Mononuclear cell (primary cell): ENCODE measurements around the gene JADE2. TPM values are rescaled to one million over a fixed set of nuclear protein-coding genes. Genes with fewer than 3 reads are reported as not detected.
"Not testable (repeated sequence)": the region's sequence is repeated elsewhere in the genome, so short reads cannot be mapped to it uniquely, and the experiment has no call there.

Experiments used
- H3K27me3 ChIP-seq: 2 replicates; pipeline ENCODE4 v1.6.0; 2011; ENCODE audit warnings: low read length, control low read depth; ENCODE audit not compliant: insufficient read depth
- H3K4me1 ChIP-seq: 2 replicates; pipeline ENCODE4 v1.5.1; 2011; ENCODE audit warnings: mild to moderate bottlenecking, low read length, control low read depth; ENCODE audit not compliant: insufficient read depth
- H3K4me3 ChIP-seq: 2 replicates; pipeline ENCODE4 v1.5.1; 2011; ENCODE audit warnings: mild to moderate bottlenecking, low read length, moderate library complexity
- H3K9me3 ChIP-seq: 2 replicates; pipeline ENCODE4 v1.5.1; 2011; ENCODE audit warnings: low read depth, mild to moderate bottlenecking, control low read depth, low read length
- total RNA-seq: library from RNA; depleted of rRNA; stranded (reverse); fragments of >200 nt; gene quantifications from one replicate; pipeline ENCODE4 v1.2.3, GENCODE V29; 2012

JADE2 gene
- total RNA-seq, result 51.3 TPM

DNA sequence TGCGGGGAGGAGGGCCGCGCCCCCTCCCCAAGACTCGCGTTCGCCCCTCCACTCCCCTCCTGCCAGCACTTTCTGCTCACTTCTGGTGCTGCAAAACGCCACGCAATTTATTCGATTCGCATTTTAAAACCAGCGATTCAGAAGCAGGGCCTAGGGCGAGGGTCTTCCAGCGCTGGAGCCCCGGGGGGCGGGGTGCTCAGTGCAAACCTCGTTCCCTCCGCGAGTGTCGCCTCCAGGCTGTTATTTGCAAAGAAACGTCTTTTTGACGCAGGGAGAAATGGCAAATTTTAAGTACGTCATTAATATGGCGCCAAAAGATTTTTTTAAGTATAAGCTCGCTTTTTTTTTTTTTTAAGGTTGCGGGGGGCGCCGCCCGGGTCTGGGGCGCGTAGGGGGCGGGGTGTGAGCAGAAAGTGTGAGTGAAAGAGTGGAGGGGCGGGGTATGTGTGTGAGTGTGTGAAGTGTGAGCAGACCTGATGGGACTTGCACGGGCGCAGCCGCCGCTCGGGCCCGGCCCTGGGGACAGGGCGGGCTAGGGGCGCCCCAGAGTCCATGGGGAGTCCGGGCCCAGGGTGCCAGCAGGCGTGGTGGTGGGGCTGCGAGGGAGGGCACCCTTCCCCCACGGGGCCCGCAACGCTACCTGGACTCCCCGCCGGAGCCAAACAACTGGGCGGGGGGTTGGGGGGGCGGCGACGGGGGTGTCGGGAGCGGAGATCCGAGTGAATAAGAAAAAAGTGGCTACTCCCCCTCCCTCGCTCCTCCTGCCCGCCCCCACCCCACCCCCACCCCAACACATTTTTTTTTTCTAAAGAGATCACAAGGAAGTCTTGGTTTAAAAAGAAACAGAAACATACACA, at the start of gene JADE2:
Gene JADE2, plus strand, starts transcription at position 845 of the 857 bp plus-strand sequence. CDS start 10,188 bp downstream, outside the sequence.
- no peaks in the 10 kb centered on the region for H3K27me3 ChIP-seq
- H3K4me1 ChIP-seq, result peaks cover 30% of the 10 kb centered on the region
- peak within 1 kb of the TSS; percentile 65 for H3K4me3 ChIP-seq
- no peaks in the 10 kb centered on the region for H3K9me3 ChIP-seq

DNA sequence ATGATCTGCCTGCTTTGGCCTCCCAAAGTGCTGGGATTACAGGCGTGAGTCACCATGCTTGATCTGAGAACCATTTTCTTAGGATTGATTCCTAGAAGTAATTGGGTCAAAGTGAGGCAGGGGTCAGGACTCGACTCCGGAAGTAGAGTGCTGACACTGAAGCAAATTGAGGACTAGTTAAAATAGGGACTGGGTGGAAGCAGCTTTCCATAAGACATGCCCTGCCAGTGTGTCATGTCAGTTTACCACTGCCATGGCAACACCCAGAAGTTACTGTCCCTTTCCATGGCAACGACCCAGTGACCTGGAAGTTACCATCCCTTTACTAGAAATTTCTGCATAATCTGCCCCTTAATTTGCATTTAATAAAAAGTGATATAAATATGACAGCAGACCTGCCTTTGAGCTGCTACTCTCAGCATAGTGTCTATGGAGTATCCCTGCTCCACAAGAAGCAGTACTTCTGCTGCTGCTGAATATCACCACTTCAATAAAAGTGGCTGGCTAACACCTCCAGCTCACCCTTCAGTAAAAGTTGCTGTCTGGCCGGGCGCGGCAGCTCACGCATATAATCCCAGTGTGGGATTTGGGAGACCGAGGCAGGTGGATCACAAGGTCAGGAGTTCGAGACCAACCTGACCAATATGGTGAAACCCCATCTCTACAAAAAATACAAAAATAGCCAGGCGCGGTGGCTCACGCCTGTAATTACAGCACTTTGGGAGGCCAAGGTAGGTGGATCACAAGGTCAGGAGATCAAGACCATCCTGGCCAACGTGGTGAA, 47.8 kb upstream of the JADE2 start:
- Histone ChIP-seq H3K4me3 (no peak overlapping the region), H3K27me3 (no peaks in the 10 kb centered on the region), H3K9me3 (no peaks in the 10 kb centered on the region), H3K4me1 (no peaks in the 10 kb centered on the region)

DNA sequence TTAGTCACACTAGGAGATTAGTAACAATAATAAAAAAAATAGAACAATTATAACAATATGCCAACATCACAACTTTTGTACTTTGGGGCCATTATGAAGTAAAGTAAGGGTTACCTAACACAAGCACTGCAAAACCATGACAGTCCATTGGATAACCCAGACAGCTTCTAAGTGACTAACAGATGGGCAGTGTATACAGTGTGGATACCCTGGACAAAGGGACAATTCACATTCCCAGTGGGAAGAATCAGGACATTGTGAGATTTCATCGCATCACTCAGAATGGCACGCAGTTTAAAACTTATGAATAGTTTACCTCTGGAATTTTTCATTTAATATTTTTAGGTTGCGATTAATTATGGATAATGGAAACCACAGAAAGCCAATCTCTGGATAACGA, 45.6 kb upstream of the JADE2 start:
- Histone ChIP-seq H3K27me3 (no peaks in the 10 kb centered on the region), H3K4me3 (no peak overlapping the region), H3K9me3 (no peaks in the 10 kb centered on the region), H3K4me1 (no peaks in the 10 kb centered on the region)

DNA sequence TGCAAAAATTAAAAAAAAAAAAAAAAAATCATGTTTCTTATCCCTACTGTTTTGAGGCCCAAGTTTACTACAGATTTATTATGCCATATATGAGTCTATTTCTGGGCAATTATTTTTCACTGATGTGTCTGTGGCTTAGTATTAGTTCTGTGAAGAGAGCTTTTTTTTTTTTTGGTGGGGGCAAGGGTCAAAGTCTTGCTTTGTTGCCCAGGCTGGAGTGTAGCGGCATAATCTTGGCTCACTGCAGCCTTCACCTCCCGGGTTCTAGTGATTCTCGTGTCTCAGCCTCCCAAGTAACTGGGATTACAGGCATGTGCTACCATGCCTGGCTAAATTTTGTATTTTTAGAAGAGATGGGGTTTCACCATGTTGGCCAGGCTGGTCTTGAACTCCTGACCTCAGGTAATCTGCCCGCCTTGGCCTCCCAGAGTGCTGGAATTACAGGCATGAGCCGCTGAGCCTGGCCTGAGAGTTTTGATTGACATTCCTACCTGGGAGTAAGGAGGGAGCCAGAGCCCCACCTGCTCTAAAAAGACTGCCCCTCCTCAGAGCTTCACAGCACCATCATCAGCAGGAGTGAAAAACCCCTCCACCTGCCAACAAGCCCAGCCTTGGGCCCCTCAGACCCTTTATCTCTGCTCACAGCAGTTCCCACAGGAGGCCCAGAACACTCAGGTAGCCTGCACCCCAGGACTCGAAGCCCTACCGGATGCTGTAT, 36.1 kb upstream of the JADE2 start:
- H3K9me3 ChIP-seq, result no peaks in the 10 kb centered on the region
- H3K27me3 ChIP-seq, result no peaks in the 10 kb centered on the region

DNA sequence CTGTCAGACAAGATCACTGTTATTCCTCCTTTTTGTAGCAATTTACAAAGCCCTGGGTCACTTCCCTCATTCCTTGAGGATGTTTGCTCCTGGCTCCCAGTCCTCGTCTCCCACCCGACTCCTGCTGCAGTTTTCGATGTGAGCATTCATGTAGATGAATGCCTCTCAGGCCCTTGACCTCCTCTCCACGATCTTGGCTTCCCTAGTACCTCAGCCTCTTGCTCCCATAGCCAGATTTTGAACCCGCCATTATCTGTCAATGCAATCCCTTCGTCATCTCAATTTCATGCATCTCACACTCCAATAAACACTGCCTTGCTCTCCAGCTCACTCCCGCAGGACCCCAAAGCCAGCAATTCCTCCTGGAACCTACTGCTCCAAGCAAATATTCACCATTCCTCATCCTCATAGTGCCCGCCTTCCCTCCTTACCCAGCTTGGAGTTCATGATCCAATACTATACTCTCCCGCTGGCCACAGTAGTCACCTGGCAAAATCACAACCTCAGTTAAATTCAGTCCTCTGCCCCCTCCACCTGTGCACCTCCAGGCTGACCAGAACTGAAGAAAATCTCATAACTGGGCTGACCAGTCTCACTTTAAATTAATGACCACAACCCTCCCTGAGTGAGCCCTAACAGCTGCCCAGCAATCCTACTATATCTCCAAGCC, 35.1 kb upstream of the JADE2 start:
- Histone ChIP-seq H3K27me3 (no peaks in the 10 kb centered on the region), H3K9me3 (no peaks in the 10 kb centered on the region), H3K4me3 (no peak overlapping the region), H3K4me1 (no peaks in the 10 kb centered on the region)

More for the DNA sequence above, 36.1 kb upstream of the JADE2 start:
- no peaks in the 10 kb centered on the region for H3K4me1 ChIP-seq
- H3K4me3 ChIP-seq, result no peak overlapping the region

DNA sequence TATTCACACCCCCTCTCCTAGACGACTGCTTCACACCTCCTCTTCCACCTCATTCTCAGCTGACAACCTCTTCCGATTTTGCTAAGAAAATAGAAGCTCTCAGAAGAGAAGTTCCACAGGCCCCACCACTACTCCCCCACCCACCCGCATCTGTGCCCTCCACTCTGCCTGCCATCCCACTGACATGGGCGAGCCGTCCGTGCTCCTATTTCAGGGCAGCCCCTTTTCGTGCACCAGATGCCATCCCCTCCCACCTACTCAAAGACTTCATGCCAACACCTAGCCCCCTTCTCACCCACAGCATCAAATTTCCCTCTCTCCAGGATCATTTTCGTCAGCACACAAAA, 34.6 kb upstream of the JADE2 start:
- H3K9me3 ChIP-seq, result no peaks in the 10 kb centered on the region
- no peaks in the 10 kb centered on the region for H3K4me1 ChIP-seq
- no peak overlapping the region for H3K4me3 ChIP-seq

DNA sequence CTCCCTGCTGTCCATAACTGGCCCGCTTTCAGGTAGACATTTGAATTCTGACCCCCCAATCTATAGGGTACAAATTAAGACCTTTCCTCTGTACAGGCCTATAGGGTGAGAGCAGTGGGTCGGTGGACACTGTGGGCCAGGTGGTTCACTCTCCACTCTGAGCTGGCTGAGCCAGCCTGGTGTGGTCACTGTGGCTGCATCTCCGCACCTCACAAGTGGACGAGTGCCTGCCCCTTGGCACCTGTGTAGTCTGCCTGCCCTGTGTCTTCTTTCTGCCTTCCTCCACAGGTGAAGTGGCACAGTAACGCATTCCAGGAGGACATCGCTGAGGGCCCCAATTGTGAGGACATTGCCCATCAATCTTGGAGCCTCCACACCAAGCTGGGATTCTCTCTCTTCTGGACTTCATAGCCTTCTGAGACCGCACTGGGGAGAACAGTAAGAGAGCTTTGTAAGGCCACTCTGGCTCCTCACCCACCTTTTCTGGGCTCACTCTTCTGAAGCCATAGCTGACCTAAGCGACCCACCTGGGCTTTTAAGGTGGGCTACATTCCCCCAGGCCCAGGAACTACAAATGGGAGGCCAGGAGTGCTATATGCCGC, 33.5 kb upstream of the JADE2 start:
- Histone ChIP-seq H3K4me3 (no peak overlapping the region), H3K4me1 (no peaks in the 10 kb centered on the region), H3K27me3 (no peaks in the 10 kb centered on the region), H3K9me3 (no peaks in the 10 kb centered on the region)

More for the DNA sequence above, 34.6 kb upstream of the JADE2 start:
- H3K27me3 ChIP-seq, result no peaks in the 10 kb centered on the region

DNA sequence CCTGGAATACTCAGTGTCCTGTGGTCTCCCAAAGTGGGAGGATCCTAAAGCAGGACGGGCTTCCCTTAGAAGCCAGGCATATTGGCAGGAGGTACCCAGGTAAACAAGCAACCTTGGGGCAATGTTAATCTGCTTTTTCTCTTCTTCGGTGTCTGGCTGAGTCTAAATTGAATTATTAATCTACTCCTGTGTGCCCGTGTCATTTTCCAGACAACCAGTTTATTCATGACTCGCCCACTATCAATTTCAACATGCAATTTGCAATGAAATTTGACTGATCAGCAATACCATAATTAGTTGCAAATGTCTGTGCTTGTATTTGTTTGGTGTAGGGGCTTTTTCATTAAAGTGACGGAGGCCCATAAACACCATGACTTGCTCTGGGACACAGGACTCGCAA, 32.9 kb upstream of the JADE2 start:
- Histone ChIP-seq H3K27me3 (no peaks in the 10 kb centered on the region), H3K4me1 (no peaks in the 10 kb centered on the region), H3K4me3 (no peak overlapping the region), H3K9me3 (no peaks in the 10 kb centered on the region)

DNA sequence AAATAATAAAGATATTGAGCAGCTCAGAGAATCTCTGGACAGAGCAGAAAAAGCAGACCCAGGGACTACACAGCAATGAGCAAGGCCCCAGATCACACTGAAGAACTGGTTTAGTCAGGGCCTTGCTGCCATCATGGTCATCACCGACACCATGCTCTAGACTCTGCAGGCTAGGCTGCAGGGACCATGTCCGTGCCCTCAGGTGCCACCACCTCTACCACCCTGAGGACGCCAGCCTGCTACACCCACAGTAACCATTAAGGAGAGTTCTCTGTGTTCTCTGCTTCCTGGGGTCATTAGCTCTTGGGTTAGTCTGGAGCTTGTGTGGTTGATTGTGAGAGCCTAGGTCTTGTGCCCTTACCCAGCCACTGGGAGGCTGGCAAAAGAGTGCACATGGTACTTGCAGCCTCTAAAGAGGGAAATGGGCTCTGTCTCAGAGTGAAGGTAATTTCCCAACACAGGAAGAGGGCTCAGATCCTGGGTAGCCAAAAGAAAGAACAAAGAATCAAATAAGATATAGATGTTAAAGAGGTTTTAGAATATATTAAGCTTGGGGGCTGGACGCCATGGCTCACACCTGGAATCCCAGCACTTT, 31.9 kb upstream of the JADE2 start:
- Histone ChIP-seq H3K27me3 (no peaks in the 10 kb centered on the region), H3K4me1 (no peaks in the 10 kb centered on the region), H3K4me3 (no peak overlapping the region), H3K9me3 (no peaks in the 10 kb centered on the region)

DNA sequence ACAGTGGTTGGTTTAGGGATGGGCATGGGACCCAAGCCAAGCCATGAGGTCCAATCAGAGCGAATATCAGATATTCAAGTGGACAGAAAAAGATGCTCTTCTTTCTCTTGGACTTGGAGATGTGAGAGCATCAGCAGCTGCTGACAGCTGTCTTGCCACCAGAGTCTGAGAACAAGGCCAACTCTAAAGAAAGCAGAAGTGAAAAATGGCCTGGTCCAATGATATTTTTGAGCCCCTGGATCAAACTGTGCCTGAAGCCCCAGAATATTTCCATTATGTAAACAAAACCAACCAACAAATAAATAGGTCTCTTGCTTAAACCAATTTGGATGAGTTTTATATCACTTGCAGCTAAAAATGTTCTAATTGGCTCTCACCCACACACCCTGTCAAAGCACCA, 30.7 kb upstream of the JADE2 start:
- Histone ChIP-seq H3K4me1 (no peaks in the 10 kb centered on the region), H3K4me3 (no peak overlapping the region), H3K9me3 (no peaks in the 10 kb centered on the region), H3K27me3 (no peaks in the 10 kb centered on the region)

DNA sequence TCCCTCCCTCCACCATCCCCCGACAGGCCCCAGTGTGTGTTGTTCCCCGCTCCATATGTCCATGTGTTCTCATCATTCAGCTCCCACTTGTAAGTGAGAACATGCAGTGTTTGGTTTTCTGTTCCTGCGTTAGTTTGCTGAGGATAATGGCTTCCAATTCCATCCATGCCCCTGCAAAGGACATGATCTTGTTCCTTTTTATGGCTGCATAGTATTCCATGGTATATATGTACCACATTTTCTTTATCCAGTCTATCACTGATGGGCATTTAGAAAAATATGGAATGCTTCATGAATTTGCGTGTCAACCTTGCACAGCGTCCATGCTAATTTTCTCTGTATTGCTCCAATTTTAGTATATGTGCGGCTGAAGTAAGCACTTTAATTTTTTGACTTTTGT, 25.6 kb upstream of the JADE2 start:
- not testable (repeated sequence) for H3K27me3 ChIP-seq, H3K4me3 ChIP-seq, H3K9me3 ChIP-seq

DNA sequence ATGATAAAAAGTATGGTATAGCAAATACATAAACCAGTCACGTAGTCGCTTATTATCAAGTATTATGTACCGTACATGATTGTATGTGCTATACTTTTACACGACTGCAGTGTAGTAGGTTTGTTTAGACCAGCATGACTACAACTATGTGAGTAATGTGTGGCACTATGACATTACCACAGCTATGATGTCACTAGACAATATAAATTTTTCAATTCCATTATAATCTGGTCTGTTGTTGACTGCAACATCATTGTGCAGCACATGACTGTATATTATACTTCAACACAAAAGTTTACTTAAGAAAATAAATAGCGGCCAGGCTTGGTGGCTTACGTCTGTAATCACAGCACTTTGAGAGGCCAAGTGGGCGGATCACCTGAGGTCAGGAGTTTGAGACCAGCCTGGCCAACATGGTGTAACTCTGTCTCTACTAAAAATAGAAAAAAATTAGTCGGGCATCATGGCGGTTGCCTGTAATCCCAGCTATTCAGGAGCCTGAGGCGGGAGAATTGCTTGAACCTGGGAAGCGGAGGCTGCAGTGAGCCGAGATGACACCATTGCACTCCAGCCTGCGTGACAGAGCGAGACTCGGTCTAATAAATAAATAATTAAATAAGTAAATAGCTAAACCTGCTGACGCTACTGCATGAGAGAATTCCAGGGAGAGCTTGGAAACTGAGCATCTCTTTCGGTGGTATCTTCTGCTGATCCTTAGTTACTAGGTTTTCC, 24.6 kb upstream of the JADE2 start:
- H3K27me3 ChIP-seq, result no peaks in the 10 kb centered on the region
- no peaks in the 10 kb centered on the region for H3K9me3 ChIP-seq
- no peak overlapping the region for H3K4me3 ChIP-seq
- H3K4me1 ChIP-seq, result peaks cover 22% of the 10 kb centered on the region

More for the DNA sequence above, 25.6 kb upstream of the JADE2 start:
- peaks cover 22% of the 10 kb centered on the region for H3K4me1 ChIP-seq

DNA sequence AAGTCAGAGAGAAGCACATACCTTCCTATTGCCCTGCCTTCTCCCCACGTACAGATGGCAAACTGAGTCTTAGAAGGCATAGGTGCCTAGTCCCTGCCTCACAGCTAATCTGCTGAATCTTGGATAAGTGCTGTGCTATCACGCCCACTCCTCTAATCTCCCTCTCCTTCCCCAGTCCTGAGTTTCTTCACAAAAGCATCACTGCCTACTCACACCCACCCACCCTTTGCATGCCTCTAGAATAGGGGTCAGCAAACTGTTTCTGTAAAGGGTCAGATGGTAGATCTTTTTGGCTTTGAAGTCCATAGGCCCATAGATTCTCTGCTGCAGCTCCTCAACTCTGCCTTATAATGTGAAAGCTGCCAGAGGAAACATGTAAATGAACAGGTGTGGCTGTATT, 23.2 kb upstream of the JADE2 start:
- Histone ChIP-seq H3K4me3 (no peak overlapping the region), H3K9me3 (no peaks in the 10 kb centered on the region), H3K4me1 (peaks cover 22% of the 10 kb centered on the region), H3K27me3 (no peaks in the 10 kb centered on the region)
